ENCODE results near the gene CTSD.

CTSD gene

GRCh38 chr11:1738380-1738779 is 25.3 kb downstream of the CTSD start:
- ChIA-PET CTCF (interaction anchor here (0.5 kb wide), 1 partner anchor 85 kb away, joined by 5 read pairs; no protein-coding TSS in a partner anchor), POLR2A (no interaction called here)
- TF ChIP-seq FOXK2 (IDR thresholded peaks at IDR 0.05) (no peak), SUZ12 (IDR thresholded peaks at IDR 0.05) (no peak), FOXM1 (IDR thresholded peaks at IDR 0.05; ENCODE audit: borderline replicate concordance) (no peak), L3MBTL2 (conservative IDR thresholded peaks at IDR 0.05) (no peak), ZNF384 (IDR thresholded peaks at IDR 0.05) (no peak), FOXA1 (IDR thresholded peaks at IDR 0.05) (no peak), HDGF (IDR thresholded peaks at IDR 0.05; ENCODE audit: borderline replicate concordance) (no peak), BHLHE40 (IDR thresholded peaks at IDR 0.05; ENCODE audit: borderline replicate concordance) (no peak), LEF1 (IDR thresholded peaks at IDR 0.05; ENCODE audit: borderline replicate concordance) (no peak), NFRKB (IDR thresholded peaks at IDR 0.05) (no peak), PKNOX1 (IDR thresholded peaks at IDR 0.05) (no peak), TARDBP (IDR thresholded peaks at IDR 0.05) (no peak), SP1 (IDR thresholded peaks at IDR 0.05) (no peak), CTBP1 (IDR thresholded peaks at IDR 0.05; ENCODE audit: borderline replicate concordance) (no peak), ELF4 (IDR thresholded peaks at IDR 0.05) (no peak), ARNT (IDR thresholded peaks at IDR 0.05) (no peak)
- no peak for DNase-seq (ENCODE audit: extremely low spot score)

GRCh38 chr11:1737080-1737757 is 26.5 kb downstream of the CTSD start:
- TF ChIP-seq NFRKB (IDR thresholded peaks at IDR 0.05) (no peak), SUZ12 (IDR thresholded peaks at IDR 0.05) (no peak), ZNF384 (IDR thresholded peaks at IDR 0.05) (no peak), FOXK2 (IDR thresholded peaks at IDR 0.05) (no peak), TARDBP (IDR thresholded peaks at IDR 0.05) (no peak), ARNT (IDR thresholded peaks at IDR 0.05) (no peak)
- ChIA-PET POLR2A (no interaction called here), CTCF (no interaction called here)
- DNase-seq (ENCODE audit: extremely low spot score) = no peak

- DNase-seq (ENCODE audit: extremely low spot score) = no peak
- TF ChIP-seq LEF1 (IDR thresholded peaks at IDR 0.05; ENCODE audit: borderline replicate concordance) (no peak), FOXA1 (IDR thresholded peaks at IDR 0.05) (no peak), ZNF384 (IDR thresholded peaks at IDR 0.05) (no peak), FOXK2 (IDR thresholded peaks at IDR 0.05) (no peak), CTBP1 (IDR thresholded peaks at IDR 0.05; ENCODE audit: borderline replicate concordance) (no peak), SUZ12 (IDR thresholded peaks at IDR 0.05) (no peak), L3MBTL2 (conservative IDR thresholded peaks at IDR 0.05) (no peak), SP1 (IDR thresholded peaks at IDR 0.05) (no peak), HDGF (IDR thresholded peaks at IDR 0.05; ENCODE audit: borderline replicate concordance) (no peak), TARDBP (IDR thresholded peaks at IDR 0.05) (no peak), BHLHE40 (IDR thresholded peaks at IDR 0.05; ENCODE audit: borderline replicate concordance) (no peak), PKNOX1 (IDR thresholded peaks at IDR 0.05) (no peak), NFRKB (IDR thresholded peaks at IDR 0.05) (no peak), ARNT (IDR thresholded peaks at IDR 0.05) (no peak), ELF4 (IDR thresholded peaks at IDR 0.05) (no peak), FOXM1 (IDR thresholded peaks at IDR 0.05; ENCODE audit: borderline replicate concordance) (no peak)
- ChIA-PET POLR2A (no interaction called here), CTCF (interaction anchor here (0.6 kb wide), 1 partner anchor 386 kb away, joined by 8 read pairs; no protein-coding TSS in a partner anchor)
These were observed 27.2 kb downstream of the CTSD start for GRCh38 chr11:1736447-1736992.

- no peak for DNase-seq (ENCODE audit: extremely low spot score)
- no peak for TF ChIP-seq BHLHE40 (IDR thresholded peaks at IDR 0.05; ENCODE audit: borderline replicate concordance)
- no peak for TF ChIP-seq PKNOX1 (IDR thresholded peaks at IDR 0.05)
- TF ChIP-seq FOXK2 (IDR thresholded peaks at IDR 0.05) = no peak
- TF ChIP-seq ARNT (IDR thresholded peaks at IDR 0.05) = no peak
- no peak for TF ChIP-seq FOXM1 (IDR thresholded peaks at IDR 0.05; ENCODE audit: borderline replicate concordance)
- TF ChIP-seq ELF4 (IDR thresholded peaks at IDR 0.05) = no peak
- no peak for TF ChIP-seq L3MBTL2 (conservative IDR thresholded peaks at IDR 0.05)
- no peak for TF ChIP-seq NFRKB (IDR thresholded peaks at IDR 0.05)
- CTCF ChIA-PET = no interaction called here
- POLR2A ChIA-PET = no interaction called here
These were observed 28.5 kb downstream of the CTSD start for GRCh38 chr11:1735271-1735670.

GRCh38 chr11:1734641-1735081 is 29.1 kb downstream of the CTSD start:
- CTCF ChIA-PET = no interaction called here
- POLR2A ChIA-PET = no interaction called here

More at GRCh38 chr11:1734641-1735081, 29.1 kb downstream of the CTSD start:
- no peak for TF ChIP-seq PKNOX1 (IDR thresholded peaks at IDR 0.05)
- no peak for TF ChIP-seq ARNT (IDR thresholded peaks at IDR 0.05)
- TF ChIP-seq LEF1 (IDR thresholded peaks at IDR 0.05; ENCODE audit: borderline replicate concordance) = no peak
- TF ChIP-seq FOXA1 (IDR thresholded peaks at IDR 0.05) = no peak
- TF ChIP-seq BHLHE40 (IDR thresholded peaks at IDR 0.05; ENCODE audit: borderline replicate concordance) = no peak
- no peak for TF ChIP-seq SUZ12 (IDR thresholded peaks at IDR 0.05)
- TF ChIP-seq SP1 (IDR thresholded peaks at IDR 0.05) = no peak
- TF ChIP-seq L3MBTL2 (conservative IDR thresholded peaks at IDR 0.05) = no peak
- no peak for TF ChIP-seq NFRKB (IDR thresholded peaks at IDR 0.05)
- no peak for TF ChIP-seq TARDBP (IDR thresholded peaks at IDR 0.05)
- TF ChIP-seq FOXK2 (IDR thresholded peaks at IDR 0.05) = no peak
- no peak for DNase-seq (ENCODE audit: extremely low spot score)

Measured in HEK293T (cell line).